ENCODE measurements around the gene PRDM16. TPM values are rescaled to one million over a fixed set of nuclear protein-coding genes. Genes with fewer than 3 reads are reported as not detected.

Gene PRDM16
- total RNA-seq, 4 donors from 2014 or later, result 0.26 to 7.7 (median 0.35) TPM; not detected in 1

GRCh38 chr1:3022511-3022973 is 46.5 kb upstream of the PRDM16 start:
- Histone ChIP-seq H3K27ac (no peak overlapping the region), H3K4me3 (no peak overlapping the region), H3K27me3 (no peaks in the 10 kb centered on the region), H3K9me3 (no peaks in the 10 kb centered on the region), H3K36me3 (no peaks in the 10 kb centered on the region), H3K4me1 (no peaks in the 10 kb centered on the region)
- no peak for DNase-seq
- intact Hi-C loops (cut with DNase I; ENCODE audit: low total_unique reads), result no loop called here
- TF ChIP-seq, protein P1, sequence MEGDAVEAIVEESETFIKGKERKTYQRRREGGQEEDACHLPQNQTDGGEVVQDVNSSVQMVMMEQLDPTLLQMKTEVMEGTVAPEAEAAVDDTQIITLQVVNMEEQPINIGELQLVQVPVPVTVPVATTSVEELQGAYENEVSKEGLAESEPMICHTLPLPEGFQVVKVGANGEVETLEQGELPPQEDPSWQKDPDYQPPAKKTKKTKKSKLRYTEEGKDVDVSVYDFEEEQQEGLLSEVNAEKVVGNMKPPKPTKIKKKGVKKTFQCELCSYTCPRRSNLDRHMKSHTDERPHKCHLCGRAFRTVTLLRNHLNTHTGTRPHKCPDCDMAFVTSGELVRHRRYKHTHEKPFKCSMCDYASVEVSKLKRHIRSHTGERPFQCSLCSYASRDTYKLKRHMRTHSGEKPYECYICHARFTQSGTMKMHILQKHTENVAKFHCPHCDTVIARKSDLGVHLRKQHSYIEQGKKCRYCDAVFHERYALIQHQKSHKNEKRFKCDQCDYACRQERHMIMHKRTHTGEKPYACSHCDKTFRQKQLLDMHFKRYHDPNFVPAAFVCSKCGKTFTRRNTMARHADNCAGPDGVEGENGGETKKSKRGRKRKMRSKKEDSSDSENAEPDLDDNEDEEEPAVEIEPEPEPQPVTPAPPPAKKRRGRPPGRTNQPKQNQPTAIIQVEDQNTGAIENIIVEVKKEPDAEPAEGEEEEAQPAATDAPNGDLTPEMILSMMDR (IDR thresholded peaks at IDR 0.05), result no peak
- TF ChIP-seq POLR2A (IDR thresholded peaks at IDR 0.05), result no peak

GRCh38 chr1:3022976-3023375 is 46.0 kb upstream of the PRDM16 start:
- Histone ChIP-seq H3K4me3 (no peak overlapping the region), H3K9me3 (no peaks in the 10 kb centered on the region), H3K27me3 (no peaks in the 10 kb centered on the region), H3K27ac (no peak overlapping the region), H3K36me3 (no peaks in the 10 kb centered on the region), H3K4me1 (no peaks in the 10 kb centered on the region)
- intact Hi-C loops (cut with DNase I; ENCODE audit: low total_unique reads), result no loop called here
- no peak for DNase-seq
- TF ChIP-seq POLR2A (IDR thresholded peaks at IDR 0.05), result no peak
- TF ChIP-seq, protein P1 (IDR thresholded peaks at IDR 0.05), result no peak

GRCh38 chr1:3024019-3024418 is 45.0 kb upstream of the PRDM16 start:
- intact Hi-C loops (cut with DNase I; ENCODE audit: low total_unique reads), result no loop called here
- TF ChIP-seq POLR2A (IDR thresholded peaks at IDR 0.05), result no peak
- TF ChIP-seq, protein P1 (IDR thresholded peaks at IDR 0.05), result no peak
- no peak for DNase-seq
- H3K36me3 ChIP-seq, result no peaks in the 10 kb centered on the region
- H3K4me3 ChIP-seq, result no peak overlapping the region
- no peaks in the 10 kb centered on the region for H3K27me3 ChIP-seq
- H3K27ac ChIP-seq, result no peak overlapping the region
- no peaks in the 10 kb centered on the region for H3K4me1 ChIP-seq
- no peaks in the 10 kb centered on the region for H3K9me3 ChIP-seq

GRCh38 chr1:3024588-3024987 is 44.4 kb upstream of the PRDM16 start:
- no peak overlapping the region for H3K27ac ChIP-seq
- no peak overlapping the region for H3K4me3 ChIP-seq
- no peak for DNase-seq
- TF ChIP-seq, protein P1 (IDR thresholded peaks at IDR 0.05), result no peak
- TF ChIP-seq POLR2A (IDR thresholded peaks at IDR 0.05), result no peak
- peaks cover 0 to 1% of the 10 kb centered on the region in 2 donors for H3K27me3 ChIP-seq
- intact Hi-C loops (cut with DNase I; ENCODE audit: low total_unique reads), result no loop called here
- no peaks in the 10 kb centered on the region for H3K9me3 ChIP-seq
- H3K4me1 ChIP-seq, result no peaks in the 10 kb centered on the region
- no peaks in the 10 kb centered on the region for H3K36me3 ChIP-seq

DNA sequence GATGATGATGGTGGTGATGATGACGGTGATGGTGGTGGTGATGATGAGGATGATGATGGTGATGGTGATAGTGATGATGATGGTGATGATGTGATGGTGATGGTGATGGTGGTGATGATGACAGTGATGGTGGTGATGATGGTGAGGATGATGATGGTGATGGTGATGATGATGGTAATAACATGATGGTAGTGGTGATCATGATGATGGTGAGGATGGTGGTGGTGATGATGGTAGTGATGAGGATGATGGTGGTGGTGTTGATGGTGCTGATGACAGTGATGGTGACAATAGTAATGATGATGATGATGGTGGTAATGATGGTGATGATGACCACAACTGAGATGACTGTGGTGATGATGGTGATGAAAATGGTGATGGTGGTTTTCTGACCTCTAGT is 42.9 kb upstream of the PRDM16 start:
- intact Hi-C loops (cut with DNase I; ENCODE audit: low total_unique reads), result no loop called here
- H3K27me3 ChIP-seq, result peaks cover 0 to 4% of the 10 kb centered on the region in 2 donors
- H3K9me3 ChIP-seq, result no peaks in the 10 kb centered on the region
- no peaks in the 10 kb centered on the region for H3K36me3 ChIP-seq
- no peak for DNase-seq
- no peak overlapping the region for H3K4me3 ChIP-seq
- no peaks in the 10 kb centered on the region for H3K4me1 ChIP-seq
- TF ChIP-seq, protein P1 (IDR thresholded peaks at IDR 0.05), result no peak
- TF ChIP-seq POLR2A (IDR thresholded peaks at IDR 0.05), result no peak
- no peak overlapping the region for H3K27ac ChIP-seq

Data from uterus (tissue), 4 donors.